ENCODE data around the gene UBE2N.
"Not testable (repeated sequence)": the region's sequence is repeated elsewhere in the genome, so short reads cannot be mapped to it uniquely, and the experiment has no call there.

Gene UBE2N

DNA sequence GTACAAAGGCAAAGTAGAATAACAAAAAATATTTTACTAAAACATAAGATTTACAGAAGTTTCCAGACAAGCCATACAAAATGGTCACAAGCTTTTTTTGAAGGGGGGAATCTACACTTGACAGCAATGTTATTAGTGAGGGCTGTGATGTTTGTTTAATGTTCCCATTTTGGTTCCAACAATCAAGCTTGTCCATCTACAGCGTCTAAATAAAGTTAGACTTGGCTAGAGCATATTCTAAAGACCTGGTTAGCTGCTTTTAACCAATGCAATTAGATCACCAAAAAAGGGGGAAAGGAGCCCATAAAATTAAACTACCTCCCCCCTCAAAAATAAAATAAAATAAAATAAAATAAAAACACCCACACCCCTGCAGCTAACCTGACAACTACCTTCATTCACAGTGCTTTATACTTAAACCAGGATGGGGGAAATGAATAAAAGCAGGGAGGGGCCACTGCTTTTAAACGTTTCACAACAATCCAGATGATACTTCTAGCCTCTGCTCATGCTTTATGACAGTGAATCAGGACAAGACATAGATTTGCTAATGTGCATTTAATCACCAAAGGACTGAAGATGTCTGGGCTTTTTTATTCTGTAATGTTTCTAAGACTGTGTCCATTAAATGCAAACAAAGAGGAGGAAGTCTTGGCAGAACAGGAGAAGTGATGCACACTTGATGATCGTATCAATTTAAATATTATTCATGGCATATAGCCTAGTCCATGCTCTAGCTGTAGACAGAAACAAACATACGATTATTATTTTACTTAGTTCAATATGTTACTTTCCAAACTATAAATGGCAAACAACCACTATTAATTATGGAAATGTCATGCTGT is 32.2 kb downstream of the UBE2N start:
- not testable (repeated sequence) for DNase-seq

DNA sequence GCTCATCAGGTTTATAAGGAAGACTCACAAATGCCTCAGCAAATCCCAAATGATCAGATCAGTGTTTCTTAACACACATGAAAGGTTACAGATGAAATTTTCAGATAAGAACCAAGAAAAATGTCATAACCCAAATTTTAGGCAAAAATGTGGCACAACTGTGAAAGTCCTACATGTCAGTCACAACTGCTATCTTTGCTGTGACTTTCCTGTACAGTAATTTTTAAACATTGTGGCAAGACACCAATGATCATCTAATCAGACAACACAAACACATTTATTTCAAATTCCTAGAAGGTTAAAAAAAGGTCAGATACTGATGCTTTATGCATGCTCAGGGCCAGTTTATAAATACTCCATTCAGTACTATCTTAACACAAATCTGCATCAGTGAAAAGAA is 32.9 kb downstream of the UBE2N start:
- no peak for DNase-seq

DNA sequence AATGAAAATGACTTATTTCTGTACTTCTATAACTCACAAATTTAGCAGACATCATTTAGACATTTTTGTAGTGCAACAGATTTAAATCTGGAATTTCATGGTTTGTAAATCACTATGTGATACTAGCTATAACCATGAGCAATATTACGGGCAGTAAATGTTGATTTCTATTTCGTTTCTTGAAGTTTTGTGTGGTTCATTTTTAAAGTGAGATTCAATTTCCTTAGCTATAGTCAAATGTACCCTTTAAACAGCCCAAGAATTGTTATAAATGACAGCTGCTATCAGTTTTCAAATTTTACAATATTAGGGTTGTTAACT is 33.8 kb downstream of the UBE2N start:
- no peak for DNase-seq

DNA sequence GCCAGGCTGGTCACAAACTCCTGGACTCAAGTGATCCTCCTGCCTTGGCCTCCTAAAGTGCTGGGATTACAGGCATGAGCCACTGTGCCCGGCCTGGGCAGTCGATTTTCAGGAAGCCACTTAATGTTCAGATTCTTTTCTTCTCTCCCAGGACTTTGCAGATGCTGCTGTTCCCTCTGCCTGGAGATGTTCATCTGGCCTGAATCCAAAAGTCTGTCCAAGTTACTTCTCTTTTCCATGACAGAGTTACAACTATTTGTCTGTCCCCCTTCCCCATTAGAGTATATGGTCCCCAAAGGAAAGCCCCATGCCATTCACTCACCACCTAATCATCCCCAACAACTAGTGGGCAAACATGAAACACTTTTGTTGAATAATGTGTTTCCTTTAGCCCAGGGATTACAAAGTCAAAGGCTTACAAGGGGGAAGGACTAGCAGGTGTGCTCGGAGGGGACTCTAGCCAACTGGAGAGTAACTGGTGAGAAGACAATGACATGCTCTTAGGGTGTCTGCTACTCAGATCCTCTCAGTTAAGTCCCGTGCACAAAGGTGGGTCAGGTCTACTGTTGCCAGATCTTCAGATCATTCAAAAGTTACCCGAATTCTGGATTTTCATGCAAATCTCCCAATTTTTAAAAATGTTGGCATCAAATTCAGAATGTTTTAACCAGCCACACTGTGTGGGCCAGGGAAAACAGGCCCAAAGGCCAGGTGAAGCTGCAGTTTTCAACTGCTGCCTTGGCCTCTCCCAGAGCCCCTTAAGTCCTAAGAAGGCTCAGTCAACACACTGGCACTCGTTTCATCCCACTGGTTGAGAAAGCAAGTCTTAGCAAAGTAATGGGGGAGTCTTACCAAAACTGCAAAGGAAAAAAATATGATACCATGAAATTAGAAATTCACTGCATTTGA is 34.4 kb downstream of the UBE2N start:
- no peak for DNase-seq

DNA sequence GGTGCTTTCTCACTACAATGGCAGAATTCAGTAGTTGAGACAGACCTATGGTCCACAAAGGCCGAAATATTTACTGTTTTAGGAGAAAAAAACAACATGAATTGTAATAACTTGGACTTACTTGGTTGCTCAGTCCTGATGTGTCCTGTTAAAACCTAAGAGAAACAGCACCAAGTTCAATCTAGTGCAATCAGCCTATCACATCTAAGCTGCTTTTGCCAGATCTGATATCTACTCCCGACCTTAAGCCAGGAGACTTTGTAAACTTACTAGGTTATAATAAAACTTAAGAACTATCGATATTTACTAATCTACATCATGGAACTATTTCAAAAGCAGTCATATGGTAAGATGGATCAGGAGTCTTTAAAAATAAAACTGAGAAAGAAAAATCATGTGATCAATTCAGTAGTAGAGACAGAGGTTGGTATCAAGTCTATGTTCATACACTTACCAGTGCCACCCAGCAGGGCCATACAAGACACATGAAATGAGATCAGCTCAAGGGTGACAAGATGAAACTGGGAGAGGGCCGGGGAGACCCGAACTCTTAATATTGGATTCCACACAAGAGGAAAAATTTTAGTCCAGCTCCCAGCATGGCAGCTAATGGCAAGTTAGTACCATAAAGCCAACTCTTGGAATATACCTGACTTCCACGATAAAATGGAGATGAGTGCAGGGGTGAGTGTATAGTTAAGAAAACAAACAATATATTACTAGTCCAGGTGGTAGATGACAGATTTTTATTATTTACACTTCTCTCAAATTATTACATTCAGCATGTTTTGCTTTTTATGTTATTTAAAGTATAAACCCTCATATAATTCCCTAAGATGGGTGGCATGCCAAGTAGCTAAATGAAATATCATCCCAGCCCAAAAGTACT is 36.5 kb downstream of the UBE2N start:
- no peak for DNase-seq

DNA sequence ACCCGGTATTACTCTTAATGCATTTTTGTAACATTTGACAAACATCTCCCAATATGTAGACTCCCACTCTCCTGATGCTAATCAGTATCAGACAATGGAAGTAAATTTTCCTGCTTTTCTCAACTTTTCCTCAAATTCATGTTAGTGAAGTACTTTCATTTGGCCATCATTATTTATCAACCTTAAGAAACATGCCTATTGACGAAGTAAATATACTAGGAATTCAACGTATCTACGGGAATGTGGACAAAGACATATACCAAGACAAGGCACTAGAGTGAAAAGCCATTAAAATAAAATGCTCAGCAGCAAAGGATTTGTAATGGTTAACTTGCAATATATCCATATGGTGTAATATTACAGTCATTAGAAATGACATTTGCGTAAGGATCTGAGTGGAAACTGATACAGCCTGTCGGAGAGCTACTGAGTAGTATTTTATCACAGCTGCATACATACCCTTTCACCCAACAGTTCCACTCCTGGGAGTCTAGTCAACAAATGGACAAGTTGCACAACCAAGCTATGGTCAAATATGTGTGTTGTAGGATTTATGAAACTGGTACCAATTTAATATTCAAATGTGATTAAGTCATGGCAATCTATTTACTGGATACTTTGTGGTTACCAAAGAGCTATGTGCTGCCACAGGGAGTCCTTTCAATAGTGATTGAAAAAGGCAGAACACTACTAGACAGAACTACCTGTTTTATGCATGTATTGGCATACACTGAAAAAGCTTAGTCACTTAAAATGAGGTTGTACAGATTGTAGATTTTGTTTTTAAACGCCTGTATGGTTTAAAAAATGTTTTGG is 37.6 kb downstream of the UBE2N start:
- peak; percentile 40 to 59 for DNase-seq

DNA sequence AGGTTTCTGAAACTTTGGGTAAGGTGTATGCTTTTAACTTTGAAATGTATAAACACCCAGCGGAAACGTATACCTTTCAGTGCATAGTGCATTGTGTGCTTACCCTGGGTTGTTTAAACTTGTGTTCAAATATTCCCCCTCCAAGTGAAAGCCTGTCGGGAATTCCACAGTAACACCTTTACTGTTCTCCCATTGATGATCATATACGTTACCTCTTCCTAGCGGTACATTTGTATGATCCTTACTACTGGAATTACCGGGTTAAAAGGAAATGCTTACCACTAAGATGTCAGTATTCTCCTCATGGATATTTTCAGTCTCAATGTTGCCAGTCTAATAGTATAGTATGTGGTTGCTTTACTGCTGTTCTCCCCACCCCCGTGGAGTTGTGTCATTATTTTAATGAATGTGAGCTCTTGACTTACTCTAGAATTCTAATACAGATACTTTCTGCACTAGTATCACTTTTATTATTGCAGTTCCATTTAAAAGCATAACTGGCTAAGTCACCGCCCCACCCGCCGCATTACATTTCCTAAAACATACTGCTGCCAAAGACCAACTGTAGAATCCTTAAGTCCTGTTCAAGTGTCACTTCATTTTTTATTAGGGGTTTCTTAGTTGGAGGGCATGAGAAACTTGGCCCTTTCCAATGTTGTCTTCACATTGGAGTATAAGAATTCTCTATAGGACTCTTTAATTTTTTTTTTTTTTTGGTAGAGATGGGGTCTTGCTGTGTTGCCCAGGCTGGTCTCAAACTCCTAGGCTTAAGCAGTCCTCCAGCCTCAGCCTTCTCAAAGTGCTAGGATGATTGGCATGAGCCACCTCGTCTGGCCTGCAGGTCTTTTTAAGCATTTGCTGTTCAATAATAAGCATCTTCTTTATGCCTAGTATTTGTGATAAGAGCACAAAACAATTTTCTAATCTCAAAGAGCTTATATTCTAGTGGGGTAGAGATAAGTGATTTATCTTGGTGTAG is 39.1 kb downstream of the UBE2N start:
- no peak for DNase-seq

DNA sequence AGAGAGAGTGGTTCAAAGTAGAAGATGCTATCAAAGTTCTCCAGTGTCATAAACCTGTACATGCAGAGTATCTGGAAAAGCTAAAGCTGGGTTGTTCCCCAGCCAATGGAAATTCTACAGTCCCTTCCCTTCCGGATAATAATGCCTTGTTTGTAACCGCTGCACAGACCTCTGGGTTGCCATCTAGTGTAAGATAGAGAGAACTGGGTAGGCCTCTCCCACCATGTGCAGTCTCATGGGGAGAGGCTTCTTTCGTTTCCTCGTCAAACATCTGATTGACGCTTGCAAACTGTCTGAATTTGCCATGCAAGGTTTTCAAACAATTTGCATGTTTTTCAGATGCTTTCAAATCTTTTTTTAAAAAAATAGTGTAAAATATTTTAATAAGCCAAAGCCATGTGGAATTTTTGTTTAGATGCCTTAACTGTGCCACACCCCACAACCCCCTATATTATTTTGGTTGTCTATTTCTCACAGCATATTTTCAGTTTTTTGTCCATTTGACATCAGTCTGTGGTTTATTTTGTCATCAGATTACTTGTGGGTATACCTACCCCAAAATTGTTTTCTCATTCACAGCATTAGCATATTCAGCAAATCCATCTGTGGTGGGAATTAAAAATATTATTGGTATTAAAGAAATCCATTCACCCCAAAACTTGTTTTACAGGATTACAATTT is 42.4 kb downstream of the UBE2N start:
- not testable (repeated sequence) for DNase-seq

DNA sequence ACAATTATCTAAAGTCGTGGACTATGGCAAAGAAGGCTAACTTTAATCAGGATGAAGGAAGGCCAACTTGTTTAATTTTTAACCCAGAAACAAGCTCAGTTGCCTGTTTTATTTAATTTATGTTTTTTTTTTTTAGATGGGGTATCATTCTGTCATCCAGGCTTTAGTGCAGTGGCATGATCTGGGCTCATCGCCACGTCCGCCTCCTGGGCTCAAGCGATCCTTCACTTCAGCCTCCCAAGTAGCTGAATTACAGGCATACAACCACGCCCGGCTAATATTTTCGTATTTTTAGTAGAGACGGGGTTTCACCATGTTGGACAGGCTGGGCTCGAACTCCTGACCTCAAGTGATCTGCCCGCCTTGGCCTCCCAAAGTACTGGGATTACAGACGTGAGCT is 44.3 kb downstream of the UBE2N start:
- DNase-seq: no peak

DNA sequence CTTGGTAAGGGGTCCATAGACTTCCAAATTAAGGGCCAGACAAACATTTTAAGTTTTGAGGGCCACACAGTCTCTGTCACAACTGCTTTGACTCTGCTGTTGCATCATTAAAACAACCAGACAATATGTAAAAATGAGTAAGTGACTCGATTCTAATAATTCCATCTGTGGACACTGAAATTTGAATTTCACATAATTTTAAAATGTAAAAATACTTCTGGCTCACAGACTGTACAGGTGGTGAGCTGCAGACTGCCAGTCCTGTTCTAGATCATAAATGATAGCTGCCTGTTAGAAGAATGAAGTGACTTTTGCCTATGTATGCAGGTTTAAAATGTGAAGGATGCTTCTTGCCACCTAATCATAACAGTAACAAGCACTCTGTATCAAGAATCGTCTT is 48.3 kb downstream of the UBE2N start:
- DNase-seq: no peak

DNA sequence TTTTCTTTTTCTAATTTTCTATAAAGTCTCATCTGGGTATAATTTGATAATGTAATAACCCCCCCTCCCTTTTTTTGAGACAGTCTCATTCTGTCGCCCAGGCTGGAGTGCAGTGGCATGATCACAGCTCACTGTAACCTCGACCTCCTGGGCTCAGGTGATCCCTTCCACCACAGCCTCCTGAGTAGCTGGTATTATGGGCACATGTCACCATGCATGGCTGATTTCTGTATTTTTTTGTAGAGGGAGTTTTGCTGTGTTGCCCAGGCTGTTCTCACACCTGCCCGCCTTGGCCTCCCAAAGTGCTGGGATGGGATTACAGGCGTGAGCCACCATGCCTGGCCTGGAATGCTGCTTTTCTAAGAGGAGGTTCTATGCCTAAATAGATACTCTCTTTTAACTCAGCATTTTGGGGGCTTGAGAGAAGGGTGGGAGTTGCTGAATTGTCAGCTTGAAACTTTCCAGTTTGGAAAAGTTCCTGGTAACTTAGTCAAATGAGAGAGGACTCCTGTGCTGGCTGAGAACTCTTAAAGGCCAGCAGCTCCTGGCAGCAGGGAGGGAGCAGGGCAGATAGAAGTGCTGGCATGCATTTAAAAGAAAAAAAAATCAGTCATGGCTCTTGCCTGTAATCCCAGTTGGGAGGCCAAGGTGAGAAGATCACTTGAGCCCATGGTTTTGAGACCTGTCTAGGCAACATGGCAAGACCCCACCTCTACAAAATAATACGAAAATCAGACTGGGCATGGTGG is 51.0 kb downstream of the UBE2N start:
- peak in 1 of 2 experiments; percentile 22 for DNase-seq

DNA sequence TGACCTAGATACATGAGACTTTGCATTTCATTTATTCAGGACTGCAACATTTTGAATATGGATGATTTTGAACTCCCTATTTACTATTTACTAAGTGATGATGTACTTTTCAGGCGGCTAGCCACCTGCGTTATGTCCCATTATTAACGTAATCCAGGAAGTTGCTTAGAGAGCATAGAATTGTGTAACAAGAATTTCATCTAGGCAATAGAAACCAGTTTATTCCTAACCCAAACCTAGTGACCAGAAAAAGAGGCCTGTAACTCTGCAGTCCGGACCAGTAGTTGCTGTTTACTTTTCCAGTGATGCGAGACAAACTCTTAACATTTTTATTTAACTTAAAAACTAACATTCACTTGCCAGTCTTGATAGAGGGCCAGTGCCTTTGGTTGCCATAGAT is 51.7 kb downstream of the UBE2N start:
- peak in 1 of 2 experiments; percentile 21 for DNase-seq

DNA sequence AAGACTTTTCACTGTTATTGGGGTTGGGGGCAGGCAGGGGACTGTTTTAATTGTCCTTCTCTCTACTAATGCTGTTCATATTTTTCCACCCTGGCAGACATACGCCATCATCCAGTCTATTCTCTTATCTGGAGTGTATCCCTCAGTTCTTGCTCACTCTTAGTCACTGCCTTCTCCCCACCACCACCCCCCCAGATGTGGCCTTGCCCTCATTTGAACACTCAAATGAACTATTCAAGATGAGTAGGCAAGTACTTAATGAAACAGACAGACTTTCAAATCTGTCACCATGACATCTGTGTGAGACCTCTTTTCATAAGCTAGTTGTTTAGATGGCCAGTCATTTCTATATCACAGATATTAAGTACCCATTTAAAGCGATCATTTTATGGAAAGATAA is 54.0 kb downstream of the UBE2N start:
- DNase-seq: no peak

DNA sequence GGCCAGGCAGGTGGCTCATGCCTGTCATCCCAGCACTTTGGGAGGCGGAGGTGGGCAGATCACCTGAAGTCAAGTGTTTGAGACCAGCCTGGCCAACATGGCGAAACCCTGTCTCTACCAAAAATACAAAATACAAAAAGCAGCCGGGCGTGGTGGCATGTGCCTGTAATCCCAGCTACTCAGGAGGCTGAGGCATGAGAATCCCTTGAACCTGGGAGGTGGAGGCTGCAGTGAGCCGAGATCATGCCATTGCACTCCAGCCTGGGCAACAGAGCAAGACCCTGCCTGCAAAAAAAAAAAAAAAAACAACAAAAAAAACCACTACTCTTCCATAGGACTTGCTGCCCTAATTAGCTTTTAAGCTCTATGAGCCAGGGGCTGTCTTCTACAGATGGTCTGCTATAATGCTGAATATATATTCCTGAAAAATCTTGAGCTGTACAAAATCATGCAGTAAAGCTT is 59.7 kb downstream of the UBE2N start:
- not testable (repeated sequence) for DNase-seq

DNA sequence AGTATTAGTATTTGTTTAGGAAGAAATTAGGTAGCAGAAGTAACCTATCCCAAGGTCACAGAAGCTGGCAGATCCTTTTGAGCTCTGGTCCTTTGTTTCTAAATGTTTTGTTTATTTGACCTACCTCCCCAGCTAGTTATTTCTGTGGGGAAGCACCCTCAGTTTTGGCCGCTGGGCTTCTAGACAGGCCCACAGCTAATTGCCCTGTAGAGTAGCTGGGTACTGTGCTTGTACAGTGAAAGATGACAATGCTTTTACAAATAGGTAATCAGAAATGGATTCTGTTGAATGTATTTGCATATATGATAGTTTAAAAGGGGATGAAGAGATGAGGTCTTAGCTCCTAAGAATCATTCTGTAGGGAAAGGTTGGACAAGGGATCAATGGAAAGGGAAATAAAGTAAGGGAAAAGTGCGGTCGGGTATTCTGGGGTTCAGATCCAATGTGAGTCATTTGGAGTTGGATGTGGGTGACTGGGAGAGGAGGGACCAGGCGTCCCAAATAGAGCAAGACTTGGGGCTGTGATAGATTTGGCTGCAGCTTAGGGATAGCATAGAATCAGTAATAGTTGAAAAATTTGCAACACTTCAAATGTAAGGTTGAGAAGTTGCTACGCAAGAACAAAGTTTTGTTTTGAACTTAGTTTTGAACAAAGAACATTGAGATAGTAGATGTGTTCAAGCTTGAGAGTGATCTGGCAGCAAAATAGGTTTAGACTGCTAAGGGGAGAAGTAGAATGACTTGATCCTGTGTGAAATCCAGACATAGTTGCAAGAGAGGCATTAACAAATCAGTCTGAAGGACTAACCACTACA is 60.4 kb downstream of the UBE2N start:
- peak in 1 of 2 experiments; percentile 7 for DNase-seq

DNA sequence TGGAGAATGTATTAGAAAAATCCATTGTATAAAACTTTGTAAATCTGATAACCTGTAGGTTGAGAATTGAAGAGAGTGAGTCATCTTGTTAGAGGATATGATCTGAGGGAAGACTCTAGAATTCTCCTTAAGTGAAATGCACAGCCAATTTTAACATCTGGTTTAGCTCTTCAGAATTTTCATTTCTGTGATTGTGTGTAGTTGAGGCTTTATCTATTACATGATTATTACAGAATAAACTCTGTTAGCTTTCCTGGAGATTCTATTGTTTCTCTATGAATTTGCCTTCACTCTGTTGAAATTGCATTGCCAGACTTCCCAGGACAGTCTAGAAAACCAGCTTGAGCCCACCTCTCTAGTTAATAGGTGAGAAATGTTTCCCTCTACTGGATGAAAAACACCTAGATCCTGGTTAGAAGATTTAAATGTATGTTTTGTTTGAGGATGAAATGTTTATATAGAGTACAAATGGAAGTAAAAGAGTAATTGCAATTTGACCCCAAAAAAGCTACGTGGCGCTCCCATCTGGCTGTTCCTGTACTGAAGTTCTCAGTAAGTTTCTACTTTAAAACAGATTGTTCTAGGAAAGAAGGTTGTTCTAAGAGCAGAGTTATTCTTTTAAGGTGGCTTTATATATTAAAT is 61.1 kb downstream of the UBE2N start:
- peak; percentile 56 to 63 for DNase-seq

DNA sequence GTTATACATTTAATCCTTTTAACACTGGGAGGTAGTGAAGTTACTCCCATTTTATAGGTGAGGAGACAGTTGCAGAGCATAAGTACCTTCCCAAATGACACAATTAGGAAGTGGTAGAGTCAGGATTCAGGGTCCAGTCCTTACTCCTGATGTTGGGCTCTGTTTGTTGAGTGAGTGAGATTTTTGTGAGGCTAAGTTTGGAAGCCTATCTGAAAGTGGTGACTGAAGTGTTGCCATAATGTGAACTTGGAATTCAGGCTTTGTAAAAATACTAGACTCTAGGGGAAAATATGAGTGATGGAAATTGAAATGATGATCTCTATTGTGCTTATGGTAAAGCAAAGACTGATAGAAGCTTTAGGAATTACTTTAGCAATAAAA is 61.8 kb downstream of the UBE2N start:
- no peak for DNase-seq
